Endothelial cell of umbilical vein (primary cell): ENCODE results near the gene RARRES2. TPM values are rescaled to one million over a fixed set of nuclear protein-coding genes. Genes with fewer than 3 reads are reported as not detected.

Source experiments
- BruUV-seq: library from RNA; stranded (reverse); fragments of 400-500 nt; replicated peaks from 2 replicates; lab custom pipeline; 2021; lab: Mats Ljungman, UMichigan
- CTCF ChIA-PET: fragments of 300-600, 350-600 bp; sonication (Branson Sonifier 250); formaldehyde crosslinking; loops from one replicate; lab custom pipeline; 2021; ENCODE audit warnings: antibody characterized with exemption, inconsistent platforms; lab: Charles Lee
- POLR2A ChIA-PET: fragments of 300-600, 350-600 bp; sonication (Branson Sonifier 250); formaldehyde crosslinking; loops from one replicate; lab custom pipeline; 2021; ENCODE audit warnings: antibody characterized with exemption, inconsistent platforms; lab: Charles Lee
- DNase-seq: peaks from one replicate; pipeline ENCODE4 v3.0.0-alpha.2; 2011; ENCODE audit warnings: low read depth, low spot score
- FAIRE-seq: peaks from 2 replicates; lab custom pipeline; 2011; peaks lifted over from hg19 to GRCh38; lab: Jason Lieb, UNC
- H2AFZ ChIP-seq: 2 replicates; pipeline ENCODE4 v1.6.0; 2012; ENCODE audit warnings: low read depth, low read length, control low read depth, inconsistent platforms
- H3K27ac ChIP-seq: 2 replicates; pipeline ENCODE4 v1.5.1; 2011; ENCODE audit warnings: low read depth, mild to moderate bottlenecking, control low read depth, low read length, moderate library complexity; ENCODE audit not compliant: insufficient read depth
- H3K27me3 ChIP-seq, 2 experiments: 2 replicates each; pipeline versions ENCODE4 v1.6.0 to v1.6.1; 2011; ENCODE audit warnings: low read length in 2 of 2, mixed read lengths in 1 of 2; ENCODE audit not compliant: control insufficient read depth in 2 of 2, insufficient read depth in 2 of 2
- H3K36me3 ChIP-seq, 2 experiments: 2 replicates in 1 of 2; 3 replicates in 1 of 2; pipeline ENCODE4 v1.5.1; 2011; ENCODE audit warnings: low read length in 2 of 2, mild to moderate bottlenecking in 1 of 2, moderate library complexity in 1 of 2; ENCODE audit not compliant: control insufficient read depth in 2 of 2, insufficient read depth in 2 of 2; ENCODE audit errors: extremely low read depth in 1 of 2
- H3K4me1 ChIP-seq: 3 replicates; pipeline ENCODE4 v1.5.1; 2011; ENCODE audit warnings: mild to moderate bottlenecking, low read length; ENCODE audit not compliant: control insufficient read depth, insufficient read depth; ENCODE audit errors: extremely low read depth
- H3K4me2 ChIP-seq: 2 replicates; pipeline ENCODE4 v1.6.1; 2011; ENCODE audit warnings: low read length, control low read depth, mixed read lengths; ENCODE audit not compliant: insufficient read depth
- H3K4me3 ChIP-seq, 3 experiments: fragments of 200-600 bp in 1 of 3; sonication (generic), shearing (Covaris generic) in 1 of 3; replicated peaks in 1 of 3; 2 replicates each; pipeline ENCODE4 v1.5.1; 2011 to 2016; ENCODE audit warnings: control low read depth in 3 of 3, low read length in 3 of 3, mild to moderate bottlenecking in 2 of 3, inconsistent platforms in 1 of 3, low read depth in 1 of 3, moderate library complexity in 1 of 3; ENCODE audit not compliant: insufficient read depth in 1 of 3
- H3K79me2 ChIP-seq: 2 replicates; pipeline ENCODE4 v1.6.0; 2012; ENCODE audit warnings: low read length, inconsistent platforms; ENCODE audit not compliant: control insufficient read depth, insufficient read depth
- H3K9ac ChIP-seq: replicated peaks from 2 replicates; pipeline ENCODE3; 2011; ENCODE audit warnings: low read length, control low read depth; ENCODE audit not compliant: insufficient read depth; ENCODE audit errors: extremely low read depth
- H3K9me1 ChIP-seq: replicated peaks from 3 replicates; pipeline ENCODE4 v1.6.0; 2011; ENCODE audit warnings: mild to moderate bottlenecking, low read length; ENCODE audit not compliant: control insufficient read depth, insufficient read depth; ENCODE audit errors: extremely low read depth
- H3K9me3 ChIP-seq: replicated peaks from 2 replicates; pipeline ENCODE4 v1.5.1; 2012; ENCODE audit warnings: low read length, inconsistent platforms; ENCODE audit not compliant: control insufficient read depth, insufficient read depth
- H4K20me1 ChIP-seq: replicated peaks from 2 replicates; pipeline ENCODE3; 2011; ENCODE audit warnings: mild to moderate bottlenecking, low read length; ENCODE audit not compliant: control insufficient read depth, insufficient read depth; ENCODE audit errors: extremely low read depth
- FOS ChIP-seq: IDR thresholded peaks from 2 replicates; pipeline ENCODE4 v1.6.1; 2011; ENCODE audit warnings: mild to moderate bottlenecking, low read length, moderate library complexity, borderline replicate concordance; ENCODE audit not compliant: insufficient read depth
- JUN ChIP-seq: IDR thresholded peaks from 2 replicates; pipeline ENCODE4 v1.6.1; 2011; ENCODE audit warnings: borderline replicate concordance, low read depth; ENCODE audit not compliant: insufficient read length, insufficient read depth
- MYC ChIP-seq: IDR thresholded peaks from one replicate; pipeline ENCODE4 v1.6.1; 2011; ENCODE audit warnings: mild to moderate bottlenecking, low read depth, low read length
- dilution Hi-C: fragments of 300-500 bp; cut with MboI; formaldehyde crosslinking; loops from one replicate; pipeline ENCODE4 v1.15.0; 2019; ENCODE audit warnings: low sequenced_read_pairs; ENCODE audit not compliant: extremely low pct_ligation_motif_present
- intact Hi-C: fragments of 100-400 bp; cut with micrococcal nuclease; formaldehyde crosslinking; loops from one replicate; pipeline ENCODE4 v1.10.0; 2022
- polyA plus RNA-seq, 4 experiments: library from polyadenylated mRNA; depleted of rRNA in 3 of 4; stranded (reverse) in 3 of 4; unstranded in 1 of 4; fragments of >200 nt; gene quantifications; 2 replicates each; pipeline versions ENCODE4 v1.2.1 to v1.2.3, GENCODE V29; 2011 to 2012; ENCODE audit warnings: missing spikeins in 1 of 4
- total RNA-seq: library from RNA; stranded (reverse); gene quantifications from 2 replicates; pipeline ENCODE4 v1.2.3, GENCODE V29; 2021

RARRES2 gene
- total and polyA plus RNA-seq, 2 donors (not counting 3 experiments of a cell fraction or from before 2014, with no cell fraction given), result not detected

DNA sequence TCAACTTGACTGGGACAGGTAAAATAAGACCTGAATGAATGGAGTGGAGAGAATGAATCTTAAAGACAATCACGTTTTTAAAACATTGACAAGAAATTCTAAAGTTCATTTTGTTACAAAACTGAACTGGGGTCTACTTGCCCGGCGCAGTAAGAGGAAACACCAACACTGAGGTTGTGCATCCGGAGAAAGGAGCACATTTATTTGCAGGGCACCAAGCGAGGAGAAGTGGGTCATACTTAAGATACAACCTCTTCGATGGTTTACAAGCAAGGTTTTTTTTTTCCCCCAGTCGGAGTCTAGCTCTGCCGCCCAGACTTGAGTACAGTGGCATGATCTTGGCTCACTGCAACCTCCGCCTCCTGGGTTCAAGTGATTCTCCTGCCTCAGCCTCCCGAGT lies 23.8 kb upstream of the RARRES2 start:
- Histone ChIP-seq H3K9ac (no peak overlapping the region), H3K4me1 (peaks cover 19% of the 10 kb centered on the region), H3K79me2 (peaks cover 15% of the 10 kb centered on the region), H3K27ac (no peak overlapping the region), H3K36me3 (peaks cover 0 to under 1% of the 10 kb centered on the region in 2 experiments), H4K20me1 (no peaks in the 10 kb centered on the region), H3K4me3 (no peak overlapping the region), H2AFZ (no peak overlapping the region), H3K27me3 (no peaks in the 10 kb centered on the region), H3K9me3 (no peaks in the 10 kb centered on the region), H3K9me1 (no peaks in the 10 kb centered on the region), H3K4me2 (no peak overlapping the region)
- BruUV-seq, result no TSS peak
- no peak for DNase-seq
- dilution Hi-C loops, result no loop called here
- TF ChIP-seq MYC (no peak), JUN (no peak)
- ChIA-PET POLR2A (no interaction called here), CTCF (interaction anchor here (1.1 to 1.8 kb wide), 2 partner anchors 10 to 13 kb away, joined by 3 to 8 read pairs; no protein-coding TSS in a partner anchor)
- intact Hi-C loops, result loop anchor here (5.0 kb wide), 2 partner anchors 267 to 627 kb away; partner anchors contain the start of genes GIMAP6 and NOS3
- no peak for FAIRE-seq

- TF ChIP-seq FOS, result peak; percentile 51
- no peak for TF ChIP-seq JUN
- ChIA-PET POLR2A (no interaction called here), CTCF (no interaction called here)
- H3K27me3 ChIP-seq, result no peaks in the 10 kb centered on the region
- H3K4me1 ChIP-seq, result peaks cover 13% of the 10 kb centered on the region
- H3K9ac ChIP-seq, result no peak overlapping the region
- FAIRE-seq, result no peak
- H3K36me3 ChIP-seq, result no peaks in the 10 kb centered on the region
- no peaks in the 10 kb centered on the region for H3K9me3 ChIP-seq
- H3K79me2 ChIP-seq, result peaks cover 1% of the 10 kb centered on the region
- dilution Hi-C loops (no loop called here), intact Hi-C loops (no loop called here)
- DNase-seq, result peak; percentile 37
- H3K27ac ChIP-seq, result no peak overlapping the region
- no peaks in the 10 kb centered on the region for H3K9me1 ChIP-seq
- no peak overlapping the region for H3K4me3 ChIP-seq
- H2AFZ ChIP-seq, result peak overlapping the region; percentile 28
- H3K4me2 ChIP-seq, result no peak overlapping the region
- no peaks in the 10 kb centered on the region for H4K20me1 ChIP-seq
- BruUV-seq, result no TSS peak
Measured at GRCh38 chr7:150363872-150364271, 22.4 kb upstream of the RARRES2 start.
